Activated gamma-delta T cell treated with Interleukin-2 at 50 U/mL for 16 hours (primary cell): ENCODE results near the gene RAB42.
"Not testable (repeated sequence)": the region's sequence is repeated elsewhere in the genome, so short reads cannot be mapped to it uniquely, and the experiment has no call there.

ENCODE experiments used
- DNase-seq: peaks from one replicate; pipeline ENCODE4 v3.0.0-alpha.2; 2020

The RAB42 gene

DNA sequence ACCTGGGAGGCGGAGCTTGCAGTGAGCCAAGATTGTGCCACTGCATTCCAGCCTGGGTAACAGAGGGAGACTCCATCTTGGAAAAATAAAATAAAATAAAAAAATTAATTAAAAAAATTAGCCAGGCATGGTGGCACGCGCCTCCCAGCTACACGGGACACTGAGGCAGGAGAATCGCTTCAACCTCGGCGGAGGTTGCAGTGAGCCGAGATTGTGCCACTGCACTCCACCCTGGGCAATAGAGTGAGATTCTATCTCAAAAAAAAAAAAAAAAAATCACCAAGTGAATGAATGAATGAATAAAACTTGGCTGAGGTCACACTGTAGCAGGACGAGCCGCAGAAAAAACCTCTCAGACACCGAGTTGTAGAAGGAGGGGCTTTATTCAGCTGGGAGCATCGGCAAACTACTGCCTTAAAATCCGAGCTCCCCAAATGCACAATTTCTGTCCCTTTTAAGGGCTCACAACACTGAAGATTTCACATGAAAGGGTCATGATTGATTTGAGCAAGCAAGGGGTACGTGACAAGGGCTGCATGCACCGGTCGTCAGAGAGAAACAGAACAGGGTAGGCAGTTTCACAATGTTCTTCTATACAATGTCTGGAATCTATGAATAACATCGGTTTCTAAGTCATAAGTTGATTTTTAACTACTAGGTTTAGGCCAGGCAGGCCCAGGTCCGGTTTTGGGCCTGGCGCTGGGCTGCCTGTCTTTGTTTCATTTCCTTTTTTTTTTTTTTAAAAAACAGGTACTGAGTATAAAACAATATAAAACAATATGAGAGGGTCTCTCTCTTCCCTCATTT, 5.3 kb upstream of the RAB42 start:
- DNase-seq, result not testable (repeated sequence)

- DNase-seq, result no peak
These were observed 431 bp downstream of the RAB42 start for GRCh38 chr1:28592321-28593071.

DNA sequence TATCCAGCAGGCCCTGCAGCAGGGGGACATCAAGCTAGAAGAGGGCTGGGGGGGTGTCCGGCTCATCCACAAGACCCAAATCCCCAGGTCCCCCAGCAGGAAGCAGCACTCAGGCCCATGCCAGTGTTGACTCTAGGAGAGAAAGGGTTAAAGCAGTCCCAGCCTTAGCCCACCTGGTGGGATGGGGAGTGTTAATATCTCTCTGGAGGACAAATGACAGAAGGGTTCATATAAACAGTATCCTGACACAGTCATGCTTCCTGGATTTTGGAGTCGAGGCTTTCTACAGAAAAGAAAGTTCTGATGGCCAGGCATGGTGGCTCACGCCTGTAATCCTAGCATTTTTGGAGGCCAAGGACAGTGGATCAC, 1.9 kb downstream of the RAB42 start:
- not testable (repeated sequence) for DNase-seq

DNA sequence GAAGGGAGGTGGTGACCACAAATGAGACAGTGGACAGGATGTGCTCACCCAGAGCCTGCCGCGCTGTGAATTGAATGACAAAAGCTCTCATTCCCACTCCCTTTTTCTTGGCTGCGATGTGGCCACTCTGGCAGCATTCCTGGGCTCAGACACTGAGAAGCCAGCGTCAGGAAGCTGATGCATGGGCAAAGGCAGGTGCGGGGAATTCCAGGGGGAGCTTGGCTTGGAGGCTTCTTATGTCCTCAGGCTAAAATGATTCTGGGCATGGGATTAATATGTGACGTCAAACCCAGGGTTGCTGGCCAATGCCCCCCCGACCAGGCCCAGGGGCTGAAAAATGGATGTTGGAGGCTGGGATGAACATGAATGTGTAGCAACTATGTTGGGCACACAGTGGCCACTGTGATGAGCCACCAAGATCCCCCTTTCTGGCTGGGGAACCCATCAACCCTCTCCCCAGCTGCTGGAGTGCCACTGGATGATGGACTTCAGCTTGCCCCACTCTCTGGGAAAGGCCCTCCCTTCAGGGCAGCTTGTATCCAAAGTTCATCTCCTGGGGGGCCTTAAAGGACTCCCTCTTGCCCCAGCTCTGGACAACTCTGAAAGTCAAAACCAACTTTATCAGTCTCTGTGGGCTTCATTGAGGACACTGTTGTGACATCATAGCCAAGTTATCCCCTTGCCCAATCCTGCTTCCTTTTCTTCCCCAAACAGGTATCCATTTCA, 2.8 kb downstream of the RAB42 start:
- DNase-seq, result not testable (repeated sequence)

DNA sequence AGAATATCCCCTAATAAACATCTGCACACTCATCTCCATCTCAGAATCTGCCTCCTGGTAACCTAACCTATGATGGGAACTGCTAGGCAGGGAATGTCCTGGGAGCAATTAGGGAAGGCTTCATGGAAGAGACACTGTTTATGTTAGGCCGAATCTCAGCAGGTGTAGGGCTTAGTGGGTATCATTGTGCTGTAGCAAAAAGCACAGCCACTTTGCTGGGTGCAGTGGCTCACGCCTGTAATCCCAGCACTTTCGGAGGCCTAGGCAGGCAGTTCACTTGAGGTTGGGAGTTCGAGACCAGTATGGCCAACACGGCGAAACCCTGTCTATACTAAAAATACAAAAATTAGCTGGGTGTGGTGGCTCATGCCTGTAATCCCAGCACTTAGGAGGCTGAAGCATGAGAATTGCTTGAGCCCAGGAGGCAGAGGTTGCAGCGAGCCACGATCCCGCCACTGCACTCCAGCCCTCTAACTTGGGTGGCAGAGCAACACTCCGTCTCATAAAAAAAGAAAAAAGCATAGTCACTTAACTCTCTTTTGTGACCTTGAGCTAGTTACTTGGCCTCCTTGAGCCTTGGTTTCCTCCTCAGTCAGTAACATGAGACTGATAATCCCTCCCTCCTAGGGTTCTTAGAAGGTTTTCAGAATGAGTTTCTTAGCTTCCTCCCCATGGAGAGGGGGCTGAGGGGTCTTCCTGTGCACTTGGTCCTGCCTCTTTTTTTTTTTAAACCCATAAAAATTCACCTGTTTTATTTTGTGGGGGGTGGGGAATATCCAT, 3.5 kb downstream of the RAB42 start:
- no peak for DNase-seq

DNA sequence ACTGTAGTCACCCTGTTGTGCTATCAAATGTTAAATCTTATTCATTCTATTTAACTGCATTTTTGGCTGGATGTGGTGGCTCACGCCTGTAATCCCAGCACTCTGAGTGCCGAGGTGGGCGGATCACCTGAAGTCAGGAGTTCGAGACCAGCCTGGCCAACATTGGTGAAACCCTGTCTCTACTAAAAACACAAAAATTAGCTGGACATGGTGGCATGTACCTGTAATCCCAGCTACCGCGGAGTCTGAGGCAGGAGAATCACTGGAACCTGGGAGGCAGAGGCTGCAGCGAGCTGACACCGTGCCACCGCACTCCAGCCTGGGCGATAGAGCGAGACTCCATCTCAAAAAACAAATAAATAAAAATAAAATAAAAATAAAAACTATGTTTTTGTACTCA, 4.2 kb downstream of the RAB42 start:
- not testable (repeated sequence) for DNase-seq

DNA sequence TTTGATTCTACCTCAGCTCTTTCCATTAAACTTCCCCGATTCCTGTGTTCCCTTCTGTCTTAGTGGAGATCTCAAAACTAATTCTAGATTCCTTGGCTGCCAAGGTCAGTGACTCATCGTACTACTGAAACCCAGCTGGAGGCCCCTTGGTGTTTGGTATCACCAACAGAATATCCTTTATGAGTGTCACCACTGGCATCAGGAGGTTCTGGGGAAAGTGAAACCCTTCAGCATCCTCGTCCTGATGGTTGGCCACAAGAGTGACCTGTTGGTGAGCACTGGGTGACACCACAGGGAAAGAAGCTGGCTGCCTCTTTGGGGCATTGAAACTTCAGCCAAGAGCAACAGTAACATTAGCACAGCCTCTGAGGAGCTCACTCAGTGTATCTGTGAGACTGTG, 9.6 kb downstream of the RAB42 start:
- DNase-seq, result no peak

DNA sequence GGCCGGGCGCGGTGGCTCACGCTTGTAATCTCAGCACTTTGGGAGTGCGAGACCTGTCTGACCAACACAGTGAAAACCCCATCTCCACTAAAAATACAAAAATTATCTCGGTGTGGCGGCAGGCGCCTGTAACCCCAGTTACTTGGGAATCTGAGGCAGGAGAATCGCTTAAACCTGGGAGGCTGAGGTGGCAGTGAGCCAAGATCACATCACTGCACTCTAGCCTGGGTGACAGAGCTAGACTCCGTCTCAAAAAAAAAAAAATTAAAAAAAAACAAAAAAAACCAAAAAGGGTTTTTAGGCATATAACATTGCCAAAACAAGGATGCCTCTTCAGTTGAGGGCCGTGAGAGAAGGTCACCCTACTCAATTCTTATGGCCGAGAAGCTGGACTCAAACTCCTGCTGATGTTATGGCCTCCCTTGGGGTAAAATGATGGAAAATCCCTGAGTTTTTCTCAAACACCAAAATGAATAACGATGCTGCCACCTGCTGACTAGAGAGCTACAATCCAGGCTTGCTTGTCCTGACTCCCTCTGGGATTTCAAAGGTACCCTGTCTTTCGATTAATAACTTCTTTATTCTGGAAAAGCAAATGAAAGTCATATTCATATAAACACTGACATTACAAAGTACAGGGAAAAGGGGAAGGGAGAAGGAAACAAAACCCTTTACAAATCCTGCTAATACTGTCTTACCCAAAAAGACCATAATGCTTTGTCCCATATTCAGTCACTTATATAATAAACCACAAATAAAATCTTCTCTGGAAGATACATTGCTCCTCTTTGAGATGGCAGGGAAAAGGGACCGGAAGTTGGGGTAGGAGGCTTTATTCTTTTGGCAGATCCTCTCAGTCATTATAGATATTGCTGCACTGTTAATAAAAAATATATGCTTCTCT, 10.7 kb downstream of the RAB42 start:
- DNase-seq, result no peak

DNA sequence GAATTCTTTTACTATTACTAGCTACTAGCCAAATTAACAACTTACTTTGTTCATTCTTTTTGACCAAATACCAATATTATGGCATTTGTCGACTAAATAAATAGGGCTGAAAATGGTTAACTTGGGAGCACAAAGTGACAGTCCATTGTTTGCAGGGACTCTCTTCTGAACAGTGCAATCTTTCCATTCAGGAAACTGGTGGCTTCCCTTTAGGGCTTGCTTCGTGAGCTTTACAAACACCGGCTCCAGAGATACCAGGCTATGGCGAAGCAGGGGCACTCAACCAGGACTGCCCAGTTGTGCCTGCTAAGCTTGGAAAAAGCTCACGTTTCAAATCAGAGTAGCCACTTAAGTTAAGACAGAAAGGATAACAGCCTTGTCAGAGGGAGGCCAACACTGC, 12.3 kb downstream of the RAB42 start:
- no peak for DNase-seq

- no peak for DNase-seq
These were observed 12.9 kb downstream of the RAB42 start for GRCh38 chr1:28604962-28605361.

- DNase-seq, result no peak
These were observed 14.7 kb downstream of the RAB42 start for GRCh38 chr1:28606771-28607170.

GRCh38 chr1:28613175-28613574, 21.1 kb downstream of the RAB42 start:
- DNase-seq, result no peak

DNA sequence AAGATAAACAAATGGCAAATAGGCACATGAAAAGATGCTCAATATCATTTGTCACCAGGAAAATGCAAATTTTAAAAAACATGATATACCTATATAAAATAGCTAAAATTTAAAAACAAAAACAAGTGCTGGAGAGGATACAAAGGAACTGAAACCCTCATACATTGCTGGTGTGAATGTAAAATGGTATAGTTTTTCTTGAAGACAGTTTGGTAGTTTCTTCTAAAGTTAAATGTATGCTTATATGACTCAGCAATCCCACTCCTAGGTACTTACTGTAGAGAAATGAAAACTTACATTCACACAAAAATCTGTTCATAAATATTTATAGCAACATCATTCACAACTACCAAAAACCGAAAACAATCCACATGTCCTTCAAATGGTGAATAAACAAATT, 39.6 kb downstream of the RAB42 start:
- DNase-seq, result no peak

- DNase-seq, result no peak
These were observed 40.5 kb downstream of the RAB42 start for GRCh38 chr1:28632560-28632959.

- peak; percentile 13 for DNase-seq
These were observed 48.7 kb downstream of the RAB42 start for GRCh38 chr1:28640766-28641165.

DNA sequence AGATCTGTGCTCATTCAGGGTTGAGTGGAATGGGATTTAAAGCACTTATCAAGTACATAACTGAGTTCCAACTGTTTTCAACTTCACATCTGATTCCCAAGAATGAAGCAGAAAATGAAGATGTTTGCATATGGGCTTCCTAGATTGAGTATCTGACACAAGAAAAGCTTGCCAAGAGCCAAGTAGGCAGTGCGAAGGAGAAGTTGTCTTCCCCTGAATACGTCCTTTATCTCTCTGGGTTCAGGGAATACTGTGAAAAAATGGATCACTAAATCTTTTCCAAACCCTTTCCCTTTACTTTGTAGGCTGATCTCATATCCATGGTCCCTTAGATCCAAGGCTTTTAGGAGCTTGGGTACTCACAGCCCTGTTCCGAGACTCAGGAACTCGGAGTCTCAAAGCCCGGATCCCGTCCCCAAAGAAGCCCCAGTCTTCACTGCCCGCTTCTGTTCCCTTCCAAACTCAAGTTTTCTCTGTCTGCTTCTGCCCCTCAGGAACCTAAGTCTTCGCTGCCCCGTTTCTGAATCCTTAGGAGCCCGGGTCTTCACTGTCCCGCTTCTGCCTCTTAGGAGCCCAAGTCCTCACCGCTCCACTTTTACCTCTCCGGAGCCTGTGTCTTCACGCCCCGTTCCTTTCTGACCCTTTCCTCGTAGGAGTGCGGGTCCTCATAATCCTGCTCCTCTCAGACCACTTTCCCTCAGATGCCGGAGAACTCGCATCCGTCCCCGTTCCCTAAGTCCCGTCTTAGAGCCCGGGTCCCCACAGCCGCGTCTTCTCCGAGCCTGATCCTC, 50.2 kb downstream of the RAB42 start:
- no peak for DNase-seq

GRCh38 chr1:28642847-28643635, 51.0 kb downstream of the RAB42 start, which contains the start of gene TAF12:
TAF12 (minus strand) TSS chr1:28643067; CDS start chr1:28622081, 20,986 bp downstream.
- DNase-seq, result peak; percentile 90

DNA sequence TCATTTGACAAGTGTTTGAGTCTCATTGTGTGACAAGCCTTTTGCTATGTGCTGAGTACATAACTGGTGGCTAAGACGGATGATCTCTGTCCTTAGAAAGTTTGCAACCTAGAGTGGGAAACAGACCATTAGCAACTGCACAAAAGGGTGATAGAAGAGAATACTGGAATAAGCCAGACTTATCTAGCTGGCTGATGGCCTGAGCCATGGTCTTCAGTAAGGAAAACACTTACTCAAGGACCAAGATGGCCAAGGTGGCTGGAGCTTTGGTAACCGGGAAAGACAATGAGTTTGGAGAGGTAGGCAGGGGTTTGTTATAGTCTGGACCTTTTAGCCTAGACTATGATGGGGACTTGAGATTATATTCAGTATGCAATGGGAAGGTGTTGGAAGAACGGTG, 52.4 kb downstream of the RAB42 start:
- no peak for DNase-seq
